Kidney epithelial cell (primary cell): Measurements from ENCODE around the gene OPHN1. TPM values are rescaled to one million over a fixed set of nuclear protein-coding genes. Genes with fewer than 3 reads are reported as not detected.

Experiments used
- DNase-seq: peaks from one replicate; pipeline ENCODE4 v3.0.0-alpha.2; 2010; ENCODE audit warnings: low read depth
- H3K27me3 ChIP-seq: 2 replicates; pipeline ENCODE4 v1.6.0; 2011; ENCODE audit warnings: low read length; ENCODE audit not compliant: control insufficient read depth, insufficient read depth
- H3K36me3 ChIP-seq: 2 replicates; pipeline ENCODE4 v1.5.1; 2011; ENCODE audit warnings: low read length; ENCODE audit not compliant: control insufficient read depth, insufficient read depth
- H3K4me3 ChIP-seq: 2 replicates; pipeline ENCODE4 v1.5.1; 2011; ENCODE audit warnings: low read depth, mild to moderate bottlenecking, control low read depth, low read length
- total RNA-seq: library from RNA; depleted of rRNA; stranded (reverse); fragments of >200 nt; gene quantifications from 2 replicates; pipeline ENCODE4 v1.2.3, GENCODE V29; 2015
- TF ChIP-seq, protein P1 (sequence below): IDR thresholded peaks from 2 replicates; pipeline ENCODE4 v1.5.1; 2011; ENCODE audit warnings: mild to moderate bottlenecking, moderate library complexity, low read length, control low read depth, inconsistent platforms; ENCODE audit not compliant: insufficient read depth, poor library complexity, severe bottlenecking

Gene OPHN1
- total RNA-seq, 1 donor from 2014 or later, result 6.9 TPM

DNA sequence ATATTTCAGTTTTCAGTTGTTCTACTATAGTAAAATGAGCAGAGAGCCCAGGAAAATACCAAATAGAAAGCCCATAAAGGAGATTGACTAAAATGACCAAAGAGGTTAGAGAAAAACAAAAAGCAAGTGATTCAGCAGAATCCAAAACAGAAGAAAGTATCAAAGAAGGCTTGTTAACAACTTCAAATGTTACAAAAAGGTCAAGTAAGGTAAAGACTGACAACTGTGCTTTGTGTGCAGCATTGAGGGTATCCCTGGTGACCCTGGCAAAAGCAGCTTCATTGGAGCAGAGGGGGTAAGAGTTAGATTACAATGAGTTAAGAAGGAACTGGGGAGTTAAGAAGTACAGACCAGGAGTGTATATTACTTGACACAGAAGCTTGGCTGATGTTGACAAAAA lies 317.9 kb downstream of the OPHN1 start:
- Histone ChIP-seq H3K36me3 (no peaks in the 10 kb centered on the region), H3K27me3 (no peaks in the 10 kb centered on the region), H3K4me3 (no peak overlapping the region)
- no peak for DNase-seq
- TF ChIP-seq, protein P1, sequence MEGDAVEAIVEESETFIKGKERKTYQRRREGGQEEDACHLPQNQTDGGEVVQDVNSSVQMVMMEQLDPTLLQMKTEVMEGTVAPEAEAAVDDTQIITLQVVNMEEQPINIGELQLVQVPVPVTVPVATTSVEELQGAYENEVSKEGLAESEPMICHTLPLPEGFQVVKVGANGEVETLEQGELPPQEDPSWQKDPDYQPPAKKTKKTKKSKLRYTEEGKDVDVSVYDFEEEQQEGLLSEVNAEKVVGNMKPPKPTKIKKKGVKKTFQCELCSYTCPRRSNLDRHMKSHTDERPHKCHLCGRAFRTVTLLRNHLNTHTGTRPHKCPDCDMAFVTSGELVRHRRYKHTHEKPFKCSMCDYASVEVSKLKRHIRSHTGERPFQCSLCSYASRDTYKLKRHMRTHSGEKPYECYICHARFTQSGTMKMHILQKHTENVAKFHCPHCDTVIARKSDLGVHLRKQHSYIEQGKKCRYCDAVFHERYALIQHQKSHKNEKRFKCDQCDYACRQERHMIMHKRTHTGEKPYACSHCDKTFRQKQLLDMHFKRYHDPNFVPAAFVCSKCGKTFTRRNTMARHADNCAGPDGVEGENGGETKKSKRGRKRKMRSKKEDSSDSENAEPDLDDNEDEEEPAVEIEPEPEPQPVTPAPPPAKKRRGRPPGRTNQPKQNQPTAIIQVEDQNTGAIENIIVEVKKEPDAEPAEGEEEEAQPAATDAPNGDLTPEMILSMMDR, result no peak

DNA sequence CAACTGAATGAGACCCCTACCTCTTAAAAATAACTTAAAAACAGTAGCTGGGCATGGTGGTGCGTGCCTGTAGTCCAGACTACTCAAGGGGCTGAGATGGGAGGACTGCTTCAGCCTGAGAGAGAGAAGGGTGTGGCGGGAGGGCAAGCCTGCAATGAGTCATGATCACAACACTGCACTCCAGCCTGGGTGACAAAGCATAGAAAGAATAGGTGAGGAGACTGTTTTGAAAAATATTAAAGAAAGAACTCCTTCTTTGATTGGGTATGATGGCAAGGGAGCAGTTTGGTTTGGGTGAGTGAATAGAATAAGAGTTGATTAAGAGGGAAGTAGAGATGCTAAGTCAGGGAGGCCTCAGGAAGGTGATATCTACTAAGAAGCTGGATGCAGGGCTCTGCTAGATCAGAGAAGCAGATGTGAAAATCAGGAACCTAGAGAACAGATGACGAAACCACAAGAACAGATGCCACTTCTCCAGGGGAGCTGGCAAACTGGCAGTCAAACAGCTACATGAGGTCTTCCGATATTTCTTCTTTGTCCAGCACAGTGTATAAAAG lies 318.6 kb downstream of the OPHN1 start:
- TF ChIP-seq, protein P1, result no peak
- H3K27me3 ChIP-seq, result no peaks in the 10 kb centered on the region
- H3K4me3 ChIP-seq, result no peak overlapping the region
- no peaks in the 10 kb centered on the region for H3K36me3 ChIP-seq
- DNase-seq, result no peak

DNA sequence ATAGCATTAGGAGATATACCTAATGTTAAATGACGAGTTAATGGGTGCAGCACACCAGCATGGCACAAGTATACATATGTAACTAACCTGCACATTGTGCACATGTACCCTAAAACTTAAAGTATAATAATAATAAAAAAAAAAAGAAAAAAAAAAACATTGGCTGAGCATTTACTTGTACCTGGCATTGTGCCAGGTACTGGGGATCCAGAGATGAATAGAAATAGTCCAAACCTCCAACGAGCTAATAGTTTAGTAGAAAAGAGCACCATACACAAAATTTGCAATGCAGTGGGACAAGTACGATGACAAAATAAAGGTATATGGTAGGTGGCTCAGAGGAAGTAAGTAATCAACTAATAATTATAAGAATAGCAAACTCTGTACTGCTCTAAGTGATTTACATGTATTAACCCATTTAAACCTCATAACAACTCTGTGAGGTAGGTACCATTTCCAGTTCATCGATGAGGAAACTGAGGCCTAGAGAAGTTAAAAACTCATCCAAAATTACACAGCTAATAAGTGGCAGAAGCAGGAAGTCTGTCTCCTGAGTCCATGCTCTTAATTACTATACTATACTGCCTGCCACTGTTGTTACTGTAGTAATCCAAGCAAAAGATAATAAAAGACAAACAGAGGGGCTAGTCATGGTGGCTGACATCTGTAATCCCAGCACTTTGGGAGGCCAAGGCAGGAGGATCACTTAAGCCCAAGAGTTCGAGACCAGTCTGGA lies 319.3 kb downstream of the OPHN1 start:
- no peak overlapping the region for H3K4me3 ChIP-seq
- TF ChIP-seq, protein P1, result no peak
- no peak for DNase-seq
- no peaks in the 10 kb centered on the region for H3K36me3 ChIP-seq
- H3K27me3 ChIP-seq, result no peaks in the 10 kb centered on the region

DNA sequence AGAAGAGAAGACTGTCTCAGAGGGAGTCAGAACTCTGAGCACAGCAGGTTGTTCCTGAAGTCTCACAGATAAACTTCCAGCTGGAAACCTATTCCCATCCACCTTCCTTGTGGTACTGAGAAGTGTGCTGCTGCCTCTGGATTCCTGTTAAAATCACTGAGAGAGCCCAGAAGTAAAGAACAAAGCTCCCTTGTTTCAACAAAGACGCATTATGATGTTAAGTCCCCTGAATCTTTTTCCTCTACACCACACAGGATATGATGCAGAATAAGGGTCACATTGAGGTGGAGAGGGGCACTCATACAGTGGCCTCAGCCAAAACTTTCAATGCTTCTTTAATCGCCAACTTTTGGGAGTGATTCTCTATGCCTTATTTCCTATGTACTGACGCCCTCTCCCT lies 321.0 kb downstream of the OPHN1 start:
- DNase-seq, result no peak
- H3K4me3 ChIP-seq, result no peak overlapping the region
- no peaks in the 10 kb centered on the region for H3K27me3 ChIP-seq
- H3K36me3 ChIP-seq, result no peaks in the 10 kb centered on the region
- TF ChIP-seq, protein P1, result no peak

DNA sequence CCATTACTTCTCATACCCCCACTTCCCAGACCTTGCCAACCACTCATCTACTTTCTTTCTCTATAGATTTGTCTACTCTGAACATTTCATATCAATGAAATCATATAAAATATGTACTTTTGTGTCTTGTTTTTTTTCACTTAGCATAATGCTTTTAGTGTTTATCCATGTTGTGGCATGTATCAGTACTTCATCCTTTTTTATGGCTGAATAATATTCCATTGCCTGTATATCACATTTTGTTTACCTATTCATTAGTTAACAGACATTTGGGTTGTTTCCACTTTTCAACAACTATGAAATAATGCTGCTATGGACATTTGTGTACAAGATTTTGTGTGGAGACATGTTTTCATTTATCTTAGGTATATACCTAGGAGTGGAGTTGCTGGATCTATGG lies 324.1 kb downstream of the OPHN1 start:
- Histone ChIP-seq H3K36me3 (no peaks in the 10 kb centered on the region), H3K27me3 (no peaks in the 10 kb centered on the region), H3K4me3 (no peak overlapping the region)
- DNase-seq, result no peak
- TF ChIP-seq, protein P1, result no peak

DNA sequence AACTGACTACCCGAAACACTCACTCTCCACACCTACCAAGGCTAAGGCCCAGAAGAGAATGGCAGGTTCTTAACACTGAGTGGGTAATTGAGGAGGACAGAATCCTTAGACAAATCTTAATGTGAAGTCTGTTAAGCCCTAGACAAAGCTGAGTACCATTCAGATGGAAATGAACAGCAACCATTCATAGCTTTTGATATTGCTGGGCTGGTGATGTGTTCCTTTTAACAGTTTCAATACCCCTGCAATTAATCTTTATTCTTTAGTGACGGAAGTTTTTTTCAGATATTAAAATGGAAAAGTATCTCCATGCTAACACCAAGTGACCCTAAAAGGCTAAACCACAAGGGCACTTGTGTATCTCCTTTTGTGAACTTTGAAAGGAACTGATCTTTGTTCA lies 334.9 kb downstream of the OPHN1 start:
- Histone ChIP-seq H3K27me3 (no peaks in the 10 kb centered on the region), H3K4me3 (no peak overlapping the region), H3K36me3 (no peaks in the 10 kb centered on the region)
- DNase-seq, result no peak
- TF ChIP-seq, protein P1, result no peak
